H1 (cell line): ENCODE results near the gene EIF4E.

ENCODE experiments used
- BRCA1 ChIP-seq: IDR thresholded peaks from 2 replicates; pipeline ENCODE4 v1.6.1; 2012; ENCODE audit warnings: low read depth, low read length, improper control_type of control experiment
- CBX5 ChIP-seq: fragments of 300-800, 300-1000 bp; sonication (generic); IDR thresholded peaks from 2 replicates; pipeline ENCODE4 v1.7.1; 2016; ENCODE audit warnings: antibody characterized with exemption, low read length, low read depth
- CEBPB ChIP-seq: IDR thresholded peaks from 2 replicates; pipeline ENCODE4 v1.6.1; 2012; ENCODE audit warnings: low read depth, low read length
- EP300 ChIP-seq, 2 experiments: IDR thresholded peaks; 1 replicate in 1 of 2; 2 replicates in 1 of 2; pipeline ENCODE4 v1.6.1; 2011 to 2012; ENCODE audit warnings: low read depth in 2 of 2, low read length in 2 of 2, mild to moderate bottlenecking in 2 of 2, borderline replicate concordance in 1 of 2, inconsistent platforms in 1 of 2, moderate library complexity in 1 of 2
- EZH2 ChIP-seq: fragments of 200-600 bp; sonication (generic); IDR thresholded peaks from 2 replicates; pipeline ENCODE4 v1.7.1; 2012; ENCODE audit warnings: low read depth, mild to moderate bottlenecking, moderate library complexity, low read length, inconsistent platforms; ENCODE audit not compliant: severe bottlenecking
- GTF2F1 ChIP-seq: IDR thresholded peaks from 2 replicates; pipeline ENCODE4 v1.6.1; 2012; ENCODE audit warnings: low read depth, low read length, improper control_type of control experiment, borderline replicate concordance
- JUND ChIP-seq: IDR thresholded peaks from 2 replicates; pipeline ENCODE4 v1.6.1; 2011; ENCODE audit warnings: mild to moderate bottlenecking, improper control_type of control experiment, low read length
- POLR2A ChIP-seq, 2 experiments: IDR thresholded peaks; 1 replicate in 1 of 2; 2 replicates in 1 of 2; pipeline ENCODE4 v1.6.1; 2011; ENCODE audit warnings: low read depth in 2 of 2, low read length in 2 of 2, mild to moderate bottlenecking in 2 of 2; ENCODE audit errors: control extremely low read depth in 1 of 2
- TAF1 ChIP-seq: IDR thresholded peaks from 2 replicates; pipeline ENCODE4 v1.6.1; 2011; ENCODE audit warnings: mild to moderate bottlenecking, low read depth, low read length
- YY1 ChIP-seq: IDR thresholded peaks from 2 replicates; pipeline ENCODE4 v1.6.1; 2011; ENCODE audit warnings: low read depth, mild to moderate bottlenecking, low read length
- ZNF274 ChIP-seq: IDR thresholded peaks from 2 replicates; pipeline ENCODE4 v1.7.0; 2012; ENCODE audit warnings: low read length, borderline replicate concordance; ENCODE audit errors: extremely low read depth
- TF ChIP-seq, protein P1 (sequence below), 3 experiments: IDR thresholded peaks; 1 replicate in 2 of 3; 2 replicates in 1 of 3; pipeline versions ENCODE4 v1.5.1 to v1.6.1; 2011; ENCODE audit warnings: low read length in 3 of 3, mild to moderate bottlenecking in 3 of 3, inconsistent platforms in 2 of 3, low read depth in 1 of 3, moderate library complexity in 1 of 3; ENCODE audit not compliant: insufficient read depth in 1 of 3; ENCODE audit errors: control extremely low read depth in 1 of 3

DNA sequence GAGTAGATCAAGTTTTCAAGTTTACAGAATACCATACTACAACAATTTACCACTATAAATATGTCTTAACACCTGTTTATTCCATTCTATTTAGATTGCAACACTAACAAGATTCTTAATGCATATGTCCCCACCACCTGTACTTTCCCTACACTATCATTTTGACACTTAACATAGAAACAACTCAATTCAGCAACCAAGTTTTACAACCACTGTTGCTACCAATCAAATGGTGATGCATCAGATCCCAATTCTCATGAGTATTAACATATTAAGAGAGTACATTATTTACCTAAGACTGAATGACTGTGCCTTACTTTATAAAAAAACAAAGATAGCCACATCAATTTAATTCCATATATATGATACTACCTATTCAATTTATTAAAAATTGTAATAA lies 49.4 kb downstream of the EIF4E start:
- TF ChIP-seq ZNF274 (no peak), CBX5 (no peak), YY1 (no peak), POLR2A (IDR thresholded peaks at IDR 0.05; ENCODE audit: control extremely low read depth in 1 of 2, low read depth in 2 of 2, low read length in 2 of 2) (no peak), JUND (no peak), EP300 (IDR thresholded peaks at IDR 0.05; ENCODE audit: borderline replicate concordance in 1 of 2, low read depth in 2 of 2, low read length in 2 of 2) (no peak), BRCA1 (no peak), CEBPB (no peak), GTF2F1 (no peak), EZH2 (no peak), TAF1 (no peak)
- TF ChIP-seq, protein P1, sequence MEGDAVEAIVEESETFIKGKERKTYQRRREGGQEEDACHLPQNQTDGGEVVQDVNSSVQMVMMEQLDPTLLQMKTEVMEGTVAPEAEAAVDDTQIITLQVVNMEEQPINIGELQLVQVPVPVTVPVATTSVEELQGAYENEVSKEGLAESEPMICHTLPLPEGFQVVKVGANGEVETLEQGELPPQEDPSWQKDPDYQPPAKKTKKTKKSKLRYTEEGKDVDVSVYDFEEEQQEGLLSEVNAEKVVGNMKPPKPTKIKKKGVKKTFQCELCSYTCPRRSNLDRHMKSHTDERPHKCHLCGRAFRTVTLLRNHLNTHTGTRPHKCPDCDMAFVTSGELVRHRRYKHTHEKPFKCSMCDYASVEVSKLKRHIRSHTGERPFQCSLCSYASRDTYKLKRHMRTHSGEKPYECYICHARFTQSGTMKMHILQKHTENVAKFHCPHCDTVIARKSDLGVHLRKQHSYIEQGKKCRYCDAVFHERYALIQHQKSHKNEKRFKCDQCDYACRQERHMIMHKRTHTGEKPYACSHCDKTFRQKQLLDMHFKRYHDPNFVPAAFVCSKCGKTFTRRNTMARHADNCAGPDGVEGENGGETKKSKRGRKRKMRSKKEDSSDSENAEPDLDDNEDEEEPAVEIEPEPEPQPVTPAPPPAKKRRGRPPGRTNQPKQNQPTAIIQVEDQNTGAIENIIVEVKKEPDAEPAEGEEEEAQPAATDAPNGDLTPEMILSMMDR (IDR thresholded peaks at IDR 0.05; ENCODE audit: control extremely low read depth in 1 of 3, insufficient read depth in 1 of 3, low read depth in 1 of 3, low read length in 3 of 3): no peak
